Measurements from ENCODE around the gene ELSPBP1.

ELSPBP1 gene

DNA sequence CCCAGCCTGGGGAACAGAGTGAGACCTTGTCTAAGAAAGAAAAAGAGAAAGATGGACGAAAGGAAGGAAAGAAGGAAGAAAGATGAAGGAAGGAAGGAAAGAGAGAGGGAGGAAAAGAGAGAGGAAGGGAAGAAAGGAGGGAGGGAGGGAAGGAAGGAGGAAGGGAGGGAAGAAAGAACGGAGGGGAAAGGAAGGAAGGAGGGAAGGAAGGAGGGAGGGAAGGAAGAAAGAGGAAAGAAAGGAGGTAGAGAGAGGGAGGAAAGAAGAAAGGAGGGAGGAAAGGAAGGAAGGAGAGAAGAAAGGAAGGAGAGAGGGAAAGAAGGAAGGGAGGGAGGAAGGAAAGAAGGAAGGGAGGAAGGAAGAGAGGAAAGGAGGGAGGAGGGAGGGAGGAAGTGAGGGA lies 28.6 kb downstream of the ELSPBP1 start:
- no peak for DNase-seq
- TF ChIP-seq POLR2A (IDR thresholded peaks at IDR 0.05; ENCODE audit: low read length) (no peak), GATA1 (IDR thresholded peaks at IDR 0.05; ENCODE audit: low read depth, low read length) (no peak)

DNA sequence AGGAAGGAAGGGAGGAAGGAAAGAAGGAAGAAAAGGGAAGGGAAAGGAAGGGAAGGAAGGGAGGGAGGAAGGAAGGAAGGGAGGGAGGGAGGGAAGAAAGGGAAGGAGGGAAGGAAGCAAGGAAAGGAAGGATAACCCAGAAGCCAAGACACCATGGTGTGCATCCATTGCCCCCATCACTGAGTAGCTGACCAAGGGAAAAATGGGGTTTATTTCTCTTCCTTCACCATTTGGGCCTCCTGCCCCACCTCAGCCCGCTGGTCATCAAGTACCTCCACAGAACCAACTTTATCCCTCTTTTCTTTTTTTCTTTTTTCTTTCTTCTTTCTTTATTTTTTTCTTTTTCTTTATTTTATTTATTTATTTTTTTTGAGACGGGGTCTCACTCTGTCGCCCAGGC lies 29.1 kb downstream of the ELSPBP1 start:
- no peak for DNase-seq
- TF ChIP-seq GATA1 (IDR thresholded peaks at IDR 0.05; ENCODE audit: low read depth, low read length) (no peak), POLR2A (IDR thresholded peaks at IDR 0.05; ENCODE audit: low read length) (no peak)

DNA sequence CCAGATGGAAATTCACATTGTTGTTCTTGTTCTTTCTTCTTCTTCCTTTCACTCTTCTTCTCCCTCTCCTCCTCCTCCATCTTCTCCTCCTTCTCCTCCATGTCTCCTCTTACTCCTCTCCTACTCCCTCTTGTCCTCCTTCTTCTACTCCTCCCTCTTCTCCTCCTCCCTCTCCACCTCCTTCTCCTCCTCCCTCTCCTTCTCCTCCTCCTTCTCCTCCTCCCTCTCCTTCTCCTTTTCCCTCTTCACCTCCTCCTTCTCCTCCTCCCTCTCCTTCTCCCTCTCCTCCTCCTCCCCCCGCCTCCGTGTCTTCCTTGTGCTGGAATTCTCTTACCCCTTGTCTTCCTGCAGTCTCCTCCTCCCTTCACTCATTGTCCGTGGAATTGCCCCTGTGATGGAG lies 31.0 kb downstream of the ELSPBP1 start:
- TF ChIP-seq POLR2A (IDR thresholded peaks at IDR 0.05; ENCODE audit: low read length) (no peak), GATA1 (IDR thresholded peaks at IDR 0.05; ENCODE audit: low read depth, low read length) (no peak)
- no peak for DNase-seq

DNA sequence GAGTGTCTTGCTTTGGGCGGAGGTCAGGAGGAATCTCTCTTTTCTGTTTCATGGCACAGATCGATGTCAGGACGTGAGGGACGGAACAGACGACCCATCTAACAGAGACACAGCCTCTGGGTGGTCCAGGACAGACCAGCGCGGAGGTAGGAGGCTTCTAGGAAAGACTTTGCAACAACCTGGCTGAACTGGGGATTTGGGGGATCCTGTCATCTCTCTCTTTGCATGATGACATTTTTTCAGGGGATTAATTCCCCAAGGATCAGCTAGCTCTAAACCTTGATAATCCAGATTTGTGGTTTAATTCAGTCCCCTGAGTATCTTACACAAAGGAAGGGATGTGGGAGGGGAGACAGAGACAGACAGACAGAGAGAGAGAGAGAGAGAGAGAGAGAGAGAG lies 35.0 kb downstream of the ELSPBP1 start:
- TF ChIP-seq POLR2A (IDR thresholded peaks at IDR 0.05; ENCODE audit: low read length) (no peak), GATA1 (IDR thresholded peaks at IDR 0.05; ENCODE audit: low read depth, low read length) (no peak)
- DNase-seq = no peak

DNA sequence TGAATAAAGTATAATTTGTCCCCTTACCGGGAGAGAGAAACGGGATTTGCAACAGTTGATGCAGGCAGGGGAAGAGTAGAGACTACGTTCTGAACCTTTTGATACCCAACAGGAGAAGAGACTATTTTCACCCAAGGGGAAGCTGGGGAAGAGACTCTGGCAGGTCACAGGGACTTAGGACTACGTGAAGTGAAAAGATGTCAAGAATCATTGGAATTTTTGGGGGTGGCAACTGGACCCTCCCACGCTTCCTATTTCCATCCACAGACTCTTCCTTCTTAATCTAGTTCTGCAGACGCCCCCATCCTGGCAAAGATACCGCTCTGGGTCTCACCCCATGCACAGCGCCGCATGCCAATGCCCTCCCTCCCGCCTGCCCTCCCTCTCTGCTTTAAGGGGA lies 35.6 kb downstream of the ELSPBP1 start:
- DNase-seq = no peak
- TF ChIP-seq POLR2A (IDR thresholded peaks at IDR 0.05; ENCODE audit: low read length) (no peak), GATA1 (IDR thresholded peaks at IDR 0.05; ENCODE audit: low read depth, low read length) (no peak)

DNA sequence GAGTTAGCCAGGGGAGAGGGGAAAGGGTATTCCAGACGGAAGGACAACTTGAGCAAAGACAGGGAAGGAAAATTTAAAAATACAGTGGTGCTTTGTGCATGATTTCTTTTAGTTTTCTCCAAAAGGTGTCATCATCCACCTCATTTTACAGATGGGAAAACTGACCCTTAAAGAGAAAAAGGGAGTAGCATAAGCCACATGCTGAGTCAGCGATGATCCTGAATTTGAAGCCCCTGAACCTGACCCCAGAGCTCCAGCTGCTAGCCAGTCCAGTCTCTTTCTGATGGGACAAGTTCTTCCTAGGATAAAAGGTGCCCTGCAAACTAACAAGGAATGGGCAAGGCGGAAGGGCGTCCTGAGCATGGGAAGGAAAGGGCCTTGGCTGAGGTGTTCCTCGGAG lies 39.2 kb downstream of the ELSPBP1 start:
- DNase-seq = no peak
- TF ChIP-seq GATA1 (IDR thresholded peaks at IDR 0.05; ENCODE audit: low read depth, low read length) (no peak), POLR2A (IDR thresholded peaks at IDR 0.05; ENCODE audit: low read length) (no peak)

DNA sequence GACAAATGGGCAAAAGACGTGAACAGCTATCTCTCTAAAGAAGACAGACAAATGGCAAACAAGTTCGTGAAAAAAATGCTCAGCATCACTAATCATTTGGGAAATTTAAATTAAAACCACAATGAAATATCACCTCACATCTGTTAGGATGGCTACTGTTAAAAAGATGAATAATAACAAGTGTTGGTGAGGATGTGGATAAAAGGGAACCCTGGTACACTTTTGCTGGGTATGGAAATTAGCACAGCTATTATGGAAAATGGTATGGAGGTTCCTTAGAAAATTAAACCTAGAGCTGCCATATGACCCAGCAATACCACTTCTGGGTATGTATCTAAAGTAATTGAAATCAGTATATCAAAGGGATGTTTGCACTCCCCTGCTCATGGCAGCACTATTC lies 42.3 kb downstream of the ELSPBP1 start:
- DNase-seq = no peak
- TF ChIP-seq GATA1 (IDR thresholded peaks at IDR 0.05; ENCODE audit: low read depth, low read length) (no peak), POLR2A (IDR thresholded peaks at IDR 0.05; ENCODE audit: low read length) (no peak)

DNA sequence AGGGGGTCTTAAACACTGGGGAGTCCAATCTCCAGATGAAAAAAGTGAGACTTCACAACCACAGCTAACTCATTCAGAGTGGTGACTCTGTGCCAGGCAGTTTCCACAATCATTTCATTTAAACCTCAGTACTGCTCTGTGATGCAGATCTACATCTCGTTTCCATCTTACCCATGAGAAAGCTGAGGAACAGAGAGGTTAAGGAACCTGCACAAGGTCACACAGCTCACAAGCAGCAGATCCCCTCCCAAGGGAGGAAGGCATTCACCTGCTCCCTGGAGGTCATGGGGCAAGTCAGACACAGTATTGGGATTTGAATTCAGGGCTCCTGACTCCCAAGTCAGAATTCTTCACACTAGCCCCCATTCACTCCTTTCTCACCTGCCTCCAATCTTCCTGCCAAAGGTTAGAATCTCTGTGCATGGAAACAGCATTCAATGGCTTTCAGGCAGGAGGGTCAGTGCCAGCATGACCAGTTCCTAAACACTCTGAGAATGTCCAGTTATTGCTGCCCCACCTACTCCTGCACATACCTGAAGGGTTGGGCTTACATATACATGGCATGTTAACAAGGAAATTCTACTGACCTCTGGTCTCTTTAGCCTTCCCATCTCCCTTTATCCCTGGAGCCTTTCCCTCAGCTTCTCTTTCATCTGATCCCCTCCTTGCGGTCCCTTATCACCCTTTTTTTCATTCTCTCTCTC lies 47.6 kb downstream of the ELSPBP1 start:
- TF ChIP-seq POLR2A (IDR thresholded peaks at IDR 0.05; ENCODE audit: low read length) = no peak
- no peak for TF ChIP-seq GATA1 (IDR thresholded peaks at IDR 0.05; ENCODE audit: low read depth, low read length)
- DNase-seq = no peak

DNA sequence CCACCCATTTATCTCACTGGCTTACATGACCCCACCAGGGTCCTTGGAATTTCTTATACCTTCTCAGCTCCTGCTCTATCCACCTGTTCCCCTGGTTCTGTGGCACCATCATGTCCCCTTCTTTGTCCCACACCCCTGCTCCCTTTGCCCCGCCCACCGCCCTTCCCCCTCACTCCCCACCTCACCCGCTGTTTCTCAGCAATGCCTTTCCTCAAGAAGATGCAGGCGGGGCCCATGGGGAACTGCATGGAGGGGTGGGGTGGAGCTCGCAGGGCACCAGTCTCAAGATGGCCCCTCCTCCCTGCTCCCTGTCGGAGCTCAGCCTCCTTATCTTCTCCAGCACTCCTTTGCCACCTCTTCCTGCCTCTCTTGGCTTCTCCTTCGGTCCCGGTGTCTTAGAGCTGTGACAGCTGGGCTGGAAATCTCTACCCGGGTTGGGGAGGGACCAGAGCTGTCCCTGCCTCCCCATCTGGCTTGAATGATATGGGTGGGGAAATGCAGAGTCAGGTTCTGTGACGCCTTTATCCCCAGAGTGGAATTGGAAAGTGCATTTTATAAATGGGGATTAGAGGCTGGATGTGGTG lies 49.3 kb downstream of the ELSPBP1 start, which contains the start of gene CABP5:
Gene CABP5, minus strand, starts transcription at position 405 of the 584 bp plus-strand sequence. Its CDS starts 157 bp downstream, at position 248.
- TF ChIP-seq GATA1 (IDR thresholded peaks at IDR 0.05; ENCODE audit: low read depth, low read length) (no peak), POLR2A (IDR thresholded peaks at IDR 0.05; ENCODE audit: low read length) (no peak)
- no peak for DNase-seq

DNA sequence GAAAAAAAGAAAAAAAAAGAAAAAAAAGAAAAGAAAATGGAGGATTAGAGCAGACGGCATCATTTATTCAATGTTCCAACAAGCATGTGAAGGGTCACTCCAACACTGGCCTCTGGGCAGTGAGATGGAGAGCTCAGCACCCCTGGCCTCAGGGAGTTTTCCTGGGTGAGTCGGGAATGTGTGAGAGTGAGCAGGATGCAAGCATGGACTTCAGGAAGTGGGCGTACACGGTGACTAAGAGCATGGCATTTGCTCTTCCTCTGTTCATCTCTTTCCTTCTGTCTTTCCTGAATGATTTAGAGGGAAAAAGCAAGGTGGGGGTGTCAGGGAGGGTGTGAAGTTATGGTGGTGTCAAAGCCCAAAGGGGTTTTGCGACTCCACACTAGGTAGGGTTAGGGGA lies 50.1 kb downstream of the ELSPBP1 start:
- no peak for TF ChIP-seq GATA1 (IDR thresholded peaks at IDR 0.05; ENCODE audit: low read depth, low read length)
- no peak for TF ChIP-seq POLR2A (IDR thresholded peaks at IDR 0.05; ENCODE audit: low read length)
- DNase-seq = no peak

DNA sequence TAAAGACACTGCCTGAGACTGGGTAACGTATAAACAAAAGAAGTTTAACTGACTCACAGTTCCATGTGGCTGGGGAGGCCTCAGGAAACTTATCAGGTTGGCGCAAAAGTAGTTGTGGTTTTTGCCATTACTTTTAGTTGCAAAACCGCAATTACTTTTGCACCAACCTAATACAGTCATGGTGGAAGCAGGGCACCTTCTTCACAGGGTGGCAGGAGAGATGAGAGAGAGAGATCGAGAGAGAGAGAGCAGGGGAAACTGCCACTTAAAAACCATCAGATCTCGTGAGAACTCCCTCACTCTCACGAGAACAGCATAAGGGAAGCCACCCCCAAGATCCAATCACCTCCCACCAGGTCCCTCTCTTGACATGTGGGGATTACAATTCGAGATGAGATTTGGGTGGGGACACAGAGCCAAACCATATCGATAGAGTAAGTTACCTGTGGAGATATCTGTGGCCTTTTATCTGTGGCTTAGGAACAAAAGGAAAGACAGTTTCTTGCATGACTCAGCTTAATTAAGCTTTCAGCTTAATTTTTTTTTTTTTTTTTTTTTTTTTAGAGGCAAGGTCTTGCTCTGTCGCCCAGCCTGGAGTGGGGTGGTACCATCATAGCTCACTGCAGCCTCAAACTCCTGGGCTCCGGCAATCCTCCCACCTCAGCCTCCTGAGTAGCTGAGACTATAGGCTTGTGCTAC lies 57.1 kb downstream of the ELSPBP1 start:
- DNase-seq = no peak
- TF ChIP-seq POLR2A (IDR thresholded peaks at IDR 0.05; ENCODE audit: low read length) = no peak

DNA sequence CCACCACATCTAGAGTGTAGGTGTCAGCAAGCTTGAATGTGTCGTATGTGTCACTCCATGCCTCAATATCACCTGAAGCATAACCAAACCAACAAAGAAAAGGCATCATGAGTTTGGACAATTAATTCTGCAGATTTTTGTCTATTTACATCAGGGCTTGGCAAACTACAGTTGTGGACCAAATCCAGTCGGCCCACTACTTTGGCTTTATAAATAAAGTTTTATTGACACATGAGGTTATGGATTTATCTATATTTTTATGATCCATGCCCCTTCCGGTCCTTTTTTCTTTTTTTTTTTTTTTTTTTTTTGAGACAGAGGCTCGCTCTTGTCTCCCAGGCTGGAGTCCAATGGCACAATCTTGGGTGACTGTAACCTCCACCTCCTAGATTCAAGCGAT lies 58.6 kb downstream of the ELSPBP1 start:
- DNase-seq = no peak
- TF ChIP-seq POLR2A (IDR thresholded peaks at IDR 0.05; ENCODE audit: low read length) = no peak
- no peak for TF ChIP-seq GATA1 (IDR thresholded peaks at IDR 0.05; ENCODE audit: low read depth, low read length)

DNA sequence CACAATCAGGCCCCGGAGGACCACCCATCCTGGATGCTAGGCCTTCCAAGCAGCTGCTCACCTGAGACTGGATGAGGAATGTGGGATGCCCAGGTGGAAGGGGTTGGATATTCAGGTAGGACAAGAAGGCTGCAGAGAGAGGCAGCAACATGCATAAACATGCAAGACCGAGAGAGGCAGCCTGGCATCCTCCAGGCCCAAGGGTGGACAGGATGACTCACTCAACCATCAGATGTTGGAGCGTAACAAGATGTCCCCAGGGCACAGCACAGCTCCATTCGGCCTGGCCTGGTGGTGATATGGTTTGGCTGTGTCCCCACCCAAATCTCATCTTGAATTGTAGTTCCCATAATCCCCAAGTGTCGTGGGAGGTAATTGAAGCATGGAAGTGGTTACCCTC lies 59.4 kb downstream of the ELSPBP1 start:
- DNase-seq = no peak
- TF ChIP-seq POLR2A (IDR thresholded peaks at IDR 0.05; ENCODE audit: low read length) (no peak), GATA1 (IDR thresholded peaks at IDR 0.05; ENCODE audit: low read depth, low read length) (no peak)

DNA sequence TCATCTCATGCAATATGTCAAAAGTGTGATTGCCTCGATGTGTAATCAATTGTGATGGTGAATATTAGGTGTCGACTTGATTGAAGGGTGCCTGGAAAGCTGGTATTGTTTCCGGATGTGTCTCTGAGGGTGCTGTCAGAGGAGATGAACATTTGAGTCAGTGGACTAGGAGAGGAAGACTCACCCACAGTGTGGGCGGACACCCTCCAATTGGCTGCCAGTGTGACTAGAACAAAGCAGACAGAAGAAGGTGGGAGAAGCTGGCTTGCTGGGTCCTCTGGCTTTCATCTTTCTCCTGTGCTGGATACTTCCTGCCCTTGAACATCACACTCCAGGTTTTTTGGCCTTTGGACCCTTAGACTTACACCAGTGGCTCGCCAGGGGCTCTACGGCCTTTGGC lies 64.9 kb downstream of the ELSPBP1 start:
- TF ChIP-seq POLR2A (IDR thresholded peaks at IDR 0.05; ENCODE audit: low read length) (no peak), GATA1 (IDR thresholded peaks at IDR 0.05; ENCODE audit: low read depth, low read length) (no peak)
- no peak for DNase-seq

DNA sequence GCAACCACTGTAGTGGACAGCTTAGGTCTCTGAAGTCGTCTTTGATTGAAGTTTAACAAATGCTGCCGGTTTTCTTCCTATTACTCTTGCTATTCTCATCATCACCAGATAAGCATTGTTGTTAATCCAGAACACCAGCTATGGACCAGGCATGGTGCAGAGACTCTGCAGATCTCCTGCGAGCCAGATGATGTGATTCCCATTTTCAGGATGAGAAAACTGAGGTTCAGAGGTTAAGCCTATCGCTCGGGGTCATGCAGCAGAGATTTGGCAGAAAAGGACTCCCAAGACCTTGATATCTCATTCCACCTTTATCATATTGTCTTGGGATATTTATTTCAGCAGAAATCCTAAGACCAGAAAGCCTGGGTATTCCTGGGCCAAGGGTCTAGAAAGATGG lies 65.9 kb downstream of the ELSPBP1 start:
- no peak for DNase-seq
- TF ChIP-seq GATA1 (IDR thresholded peaks at IDR 0.05; ENCODE audit: low read depth, low read length) (no peak), POLR2A (IDR thresholded peaks at IDR 0.05; ENCODE audit: low read length) (no peak)
